LNCAP (cell line): ENCODE data around the gene MAGI1.

Experiments used
- CTCF ChIP-seq: fragments of 450-650 bp; IDR thresholded peaks from 2 replicates; pipeline ENCODE4 v1.5.1; 2017; ENCODE audit warnings: mild to moderate bottlenecking

The MAGI1 gene

DNA sequence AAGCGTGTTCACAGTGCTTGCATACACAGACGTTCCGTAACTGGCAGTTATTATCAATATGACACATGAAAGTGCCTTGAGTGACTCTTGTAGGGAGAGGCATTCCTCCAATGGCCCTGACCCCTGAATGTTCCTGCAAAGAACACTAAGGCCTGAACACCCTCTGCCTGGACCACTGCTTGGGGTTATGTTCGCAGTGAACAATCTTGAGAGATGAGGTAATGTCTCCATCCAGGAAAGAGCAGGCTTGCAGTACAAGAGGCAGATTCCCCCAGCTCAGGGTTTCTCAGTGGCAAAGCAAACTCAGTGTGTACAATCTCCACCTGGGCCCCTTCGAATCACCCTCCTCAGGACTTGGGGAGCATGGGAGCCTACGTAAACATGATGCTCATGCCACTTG is 324.6 kb downstream of the MAGI1 start:
- TF ChIP-seq CTCF: no peak

DNA sequence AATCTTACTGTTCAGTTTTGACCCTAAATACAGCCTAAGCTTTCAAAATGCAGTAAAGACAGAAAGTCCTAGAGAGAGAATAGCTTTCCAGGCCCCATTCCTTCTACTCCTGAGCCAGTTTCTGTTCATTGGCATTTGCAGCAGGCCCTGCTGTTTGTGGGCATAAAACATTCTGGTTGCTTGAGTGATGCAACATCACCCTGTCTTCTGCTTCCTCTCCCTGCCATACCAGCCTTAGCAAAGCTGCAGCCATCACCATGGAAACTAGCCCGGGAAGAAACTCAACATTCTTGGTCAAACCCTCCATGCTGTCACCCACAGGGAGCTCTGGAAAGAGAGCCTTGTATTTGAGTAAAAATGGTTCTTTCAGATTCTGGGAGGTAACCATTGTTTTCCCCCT is 325.7 kb downstream of the MAGI1 start:
- no peak for TF ChIP-seq CTCF

DNA sequence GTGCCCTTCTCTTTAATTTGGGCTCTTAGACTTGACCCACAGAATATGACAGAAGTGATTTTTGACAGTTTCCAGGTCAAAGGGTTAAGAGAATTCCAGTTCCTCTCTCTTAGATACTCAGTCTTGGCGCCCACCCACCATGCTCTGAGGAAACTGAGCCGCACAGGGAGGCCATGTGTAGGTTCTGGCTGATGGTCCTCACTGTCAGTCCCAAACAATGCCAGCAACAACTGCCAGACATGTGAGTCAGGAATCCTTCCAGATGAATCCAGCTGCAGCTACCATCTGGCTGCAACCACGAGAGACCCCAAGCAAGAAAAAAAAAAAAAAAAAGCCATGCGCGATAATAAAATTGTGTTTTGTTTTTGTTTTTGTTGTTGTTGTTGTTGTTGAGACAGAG is 326.6 kb downstream of the MAGI1 start:
- no peak for TF ChIP-seq CTCF

DNA sequence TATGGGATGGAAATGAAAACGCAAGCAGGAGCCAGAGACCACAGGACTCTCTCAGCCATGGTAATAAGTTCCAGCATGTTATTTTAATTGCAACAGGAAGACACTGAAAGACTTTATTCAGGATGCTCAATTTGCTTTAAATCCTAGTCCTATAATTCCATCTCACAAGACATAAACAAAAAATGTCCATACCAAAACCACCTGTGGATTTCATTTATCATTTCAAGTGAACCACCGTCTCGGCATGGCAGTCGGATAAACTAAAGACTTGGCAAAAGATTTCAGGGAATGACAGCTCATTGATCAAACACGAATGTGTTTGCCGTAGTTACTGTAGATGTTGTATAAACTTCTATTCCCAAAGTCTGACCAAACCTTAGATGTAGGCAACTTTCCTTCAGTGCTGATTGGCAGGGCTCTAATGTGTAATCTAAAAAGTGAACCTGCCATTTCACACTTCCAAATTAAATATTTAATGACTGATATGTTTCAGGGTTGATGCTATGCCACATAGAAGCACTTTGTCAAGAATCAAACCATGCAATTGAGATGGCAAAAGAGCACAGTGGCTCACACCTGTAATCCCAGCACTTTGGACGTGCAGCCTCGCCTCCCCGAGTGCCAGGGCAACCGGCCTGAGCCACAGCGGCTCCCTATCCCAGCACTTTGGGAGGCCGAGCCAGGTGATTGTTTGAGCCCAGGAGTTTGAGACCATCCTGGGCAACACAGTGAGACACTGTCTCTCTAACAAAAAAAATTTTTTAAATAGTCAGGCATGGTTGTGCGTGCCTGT is 331.7 kb downstream of the MAGI1 start:
- TF ChIP-seq CTCF: no peak

GRCh38 chr3:65706301-65706700 is 332.4 kb downstream of the MAGI1 start:
- TF ChIP-seq CTCF: no peak

DNA sequence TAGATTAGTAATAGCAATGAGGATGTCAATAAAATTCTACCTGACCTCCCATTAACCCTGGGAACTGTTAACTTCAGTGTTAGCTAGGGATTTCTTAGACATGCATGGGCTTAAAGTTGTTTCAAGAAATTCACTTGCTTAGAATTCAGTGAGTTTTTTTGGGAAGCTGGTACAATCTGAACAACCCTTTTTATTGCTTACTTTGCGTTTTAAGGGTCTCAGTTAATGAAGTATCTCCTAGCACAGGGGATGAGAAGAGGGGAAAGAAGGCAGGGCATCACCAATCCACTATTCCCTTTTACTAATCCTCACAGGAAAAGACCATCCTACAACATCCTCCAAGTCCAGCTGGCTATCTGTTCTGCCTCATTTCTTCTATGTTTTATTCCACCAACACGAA is 334.9 kb downstream of the MAGI1 start:
- no peak for TF ChIP-seq CTCF

- no peak for TF ChIP-seq CTCF
Observed at GRCh38 chr3:65703026-65703425, 335.7 kb downstream of the MAGI1 start.

DNA sequence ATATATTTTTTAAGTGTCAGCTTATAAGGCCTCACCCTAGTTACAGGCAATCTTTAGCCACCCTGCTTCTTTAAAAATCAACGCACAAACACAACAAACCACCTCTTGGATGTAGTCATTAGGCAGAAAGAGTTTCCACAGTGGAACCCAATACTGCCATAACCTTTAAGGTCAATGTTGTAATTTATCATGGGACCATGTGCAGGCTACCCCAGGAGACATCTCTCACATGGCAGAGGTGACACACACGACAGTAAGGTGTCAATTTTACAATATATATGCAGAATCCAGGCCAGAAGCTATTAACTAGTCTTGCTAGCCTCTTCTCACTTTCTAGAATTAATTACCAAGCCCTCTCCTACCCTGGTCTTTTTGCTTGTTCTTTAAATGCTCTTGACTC is 336.5 kb downstream of the MAGI1 start:
- no peak for TF ChIP-seq CTCF
